K562 (cell line): Measurements from ENCODE around the gene ARHGAP9. TPM values are rescaled to one million over a fixed set of nuclear protein-coding genes. Genes with fewer than 3 reads are reported as not detected.

Source experiments
- ATAC-seq: fragments of 200-7000 bp; cut with Tn5 transposase; 3 replicates; pipeline ENCODE4 v1.9.1; 2020; ENCODE audit warnings: moderate library complexity
- BruUV-seq: library from RNA; stranded (reverse); fragments of 400-500 nt; replicated peaks from 2 replicates; lab custom pipeline; 2021; lab: Mats Ljungman, UMichigan
- CTCF ChIA-PET: fragments of 300-600 bp; formaldehyde crosslinking; extraction: SDS; loops from one replicate; lab custom pipeline; 2021; ENCODE audit warnings: low intra/inter-chr PET ratio; lab: Yijun Ruan, JAX
- POLR2A ChIA-PET: fragments of 300-600, 350-650 bp; sonication (Branson Sonifier 250); formaldehyde crosslinking; extraction: SDS; loops from one replicate; lab custom pipeline; 2021; ENCODE audit warnings: antibody characterized with exemption, inconsistent platforms; lab: Yijun Ruan, JAX
- DNase-seq, 4 experiments: peaks; one replicate each; pipeline versions ENCODE4 v3.0.0 to v3.0.0-alpha.2; 2011 to 2018; ENCODE audit warnings: low spot score in 3 of 4, mixed read lengths in 3 of 4; ENCODE audit errors: extremely low read depth in 1 of 4
- FAIRE-seq: peaks from 2 replicates; lab custom pipeline; 2011; peaks lifted over from hg19 to GRCh38; lab: Jason Lieb, UNC
- H2AFZ ChIP-seq: 2 replicates; pipeline ENCODE4 v1.6.0; 2011; ENCODE audit warnings: low read depth, low read length, control low read depth, inconsistent platforms
- H3K27ac ChIP-seq: fragments of 200-600 bp; 3 replicates; pipeline ENCODE4 v1.8.0; 2011; ENCODE audit warnings: low read depth, mild to moderate bottlenecking, control low read depth, inconsistent platforms, low read length, moderate library complexity, mixed read lengths; ENCODE audit errors: extremely low read depth
- H3K27me3 ChIP-seq, 2 experiments: fragments of 300-600 bp in 1 of 2; 2 replicates in 1 of 2; 3 replicates in 1 of 2; pipeline versions ENCODE4 v1.6.0 to v1.8.0; 2011; ENCODE audit warnings: inconsistent platforms in 2 of 2, low read length in 2 of 2, mild to moderate bottlenecking in 1 of 2, mixed read lengths in 1 of 2, moderate library complexity in 1 of 2; ENCODE audit not compliant: control insufficient read depth in 2 of 2, insufficient read depth in 2 of 2
- H3K36me3 ChIP-seq: fragments of 300-600 bp; 3 replicates; pipeline ENCODE4 v1.8.0; 2011; ENCODE audit warnings: mild to moderate bottlenecking, low read length, inconsistent platforms; ENCODE audit not compliant: control insufficient read depth, insufficient read depth
- H3K4me1 ChIP-seq, 2 experiments: fragments of 200-600 bp in 1 of 2; replicated peaks in 1 of 2; 2 replicates in 1 of 2; 3 replicates in 1 of 2; pipeline versions ENCODE4 v1.5.1 to v1.8.0; 2011; ENCODE audit warnings: inconsistent platforms in 2 of 2, low read length in 2 of 2, mild to moderate bottlenecking in 1 of 2, mixed read lengths in 1 of 2, moderate library complexity in 1 of 2; ENCODE audit not compliant: control insufficient read depth in 2 of 2, insufficient read depth in 2 of 2
- H3K4me2 ChIP-seq: 2 replicates; pipeline ENCODE4 v1.6.1; 2011; ENCODE audit warnings: low read length, control low read depth, inconsistent platforms, mixed read lengths; ENCODE audit not compliant: insufficient read depth
- H3K4me3 ChIP-seq: fragments of 200-600 bp; sonication (generic), shearing (Covaris generic); 2 replicates; pipeline ENCODE4 v1.5.1; 2016; ENCODE audit warnings: control low read depth, inconsistent platforms
- H3K79me2 ChIP-seq: fragments of 200-600 bp; 3 replicates; pipeline ENCODE4 v1.8.0; 2011; ENCODE audit warnings: low read length, inconsistent platforms; ENCODE audit not compliant: control insufficient read depth, insufficient read depth
- H3K9ac ChIP-seq, 2 experiments: 2 replicates each; pipeline versions ENCODE4 v1.6.0 to v1.6.1; 2011; ENCODE audit warnings: low read depth in 2 of 2, low read length in 2 of 2, control low read depth in 1 of 2, inconsistent platforms in 1 of 2, mild to moderate bottlenecking in 1 of 2, mixed read lengths in 1 of 2; ENCODE audit not compliant: insufficient read depth in 1 of 2
- H3K9me1 ChIP-seq: one replicate; pipeline ENCODE4 v1.6.0; 2011; ENCODE audit warnings: inconsistent platforms, mild to moderate bottlenecking, low read length, moderate library complexity; ENCODE audit not compliant: control insufficient read depth, insufficient read depth
- H3K9me3 ChIP-seq: replicated peaks from 2 replicates; pipeline ENCODE4 v1.5.1; 2011; ENCODE audit warnings: low read depth, low read length, inconsistent platforms; ENCODE audit not compliant: control insufficient read depth, insufficient read depth
- H4K20me1 ChIP-seq: replicated peaks from 2 replicates; pipeline ENCODE4 v1.6.1; 2011; ENCODE audit warnings: low read length, inconsistent platforms, mixed read lengths; ENCODE audit not compliant: control insufficient read depth, insufficient read depth
- CBFB ChIP-seq: sonication (generic); formaldehyde crosslinking; IDR thresholded peaks from 2 replicates; pipeline ENCODE4 v1.4.0; 2020; ENCODE audit warnings: mild to moderate bottlenecking, missing genetic modification reagents
- EP400 ChIP-seq: fragments of 450-650 bp; IDR thresholded peaks from 2 replicates; pipeline ENCODE4 v1.6.1; 2017; ENCODE audit warnings: antibody characterized with exemption, mild to moderate bottlenecking, moderate library complexity
- FOXM1 ChIP-seq, 2 experiments: fragments of 450-650 bp in 1 of 2; sonication (generic) in 1 of 2; formaldehyde crosslinking in 1 of 2; IDR thresholded peaks; 2 replicates each; pipeline versions ENCODE4 v1.6.1 to v1.9.0; 2017 to 2022; ENCODE audit warnings: low read depth in 2 of 2, mild to moderate bottlenecking in 2 of 2, missing genetic modification reagents in 1 of 2, moderate library complexity in 1 of 2
- GTF3C2 ChIP-seq: IDR thresholded peaks from 3 replicates; pipeline ENCODE4 v1.6.1; 2011; ENCODE audit warnings: borderline replicate concordance, mild to moderate bottlenecking, moderate library complexity; ENCODE audit not compliant: insufficient read length; ENCODE audit errors: extremely low read depth
- HDAC8 ChIP-seq: fragments of 450-650 bp; IDR thresholded peaks from 2 replicates; pipeline ENCODE4 v1.6.1; 2016; ENCODE audit warnings: mild to moderate bottlenecking, missing genetic modification characterization, moderate library complexity, missing compliant biosample characterization
- HNRNPUL1 ChIP-seq: fragments of 200-400 bp; formaldehyde crosslinking; IDR thresholded peaks from 2 replicates; pipeline ENCODE4 v1.6.1; 2017; ENCODE audit warnings: low read length
- MAX ChIP-seq: sonication (generic); formaldehyde crosslinking; IDR thresholded peaks from 2 replicates; pipeline ENCODE4 v1.9.0; 2022; ENCODE audit warnings: mild to moderate bottlenecking, missing genetic modification reagents
- MITF ChIP-seq: IDR thresholded peaks from 2 replicates; pipeline ENCODE4 v1.6.1; 2014; ENCODE audit warnings: antibody characterized with exemption
- STAT6 ChIP-seq: sonication (generic); formaldehyde crosslinking; IDR thresholded peaks from 2 replicates; pipeline ENCODE4 v1.8.1; 2023; ENCODE audit warnings: mild to moderate bottlenecking, missing genetic modification reagents
- WGBS: fragments of 100-300 bp; shearing (Covaris generic); methylation state at CpG from one replicate; pipeline ENCODE4 v1.1.6; 2016; ENCODE audit warnings: low coverage, mixed read lengths; ENCODE audit not compliant: insufficient coverage; ENCODE audit errors: missing lambda C conversion rate; 5-methylcytosine and 5-hydroxymethylcytosine counted together
- in situ Hi-C: fragments of 300-500 bp; cut with MboI; formaldehyde crosslinking; loops from 4 replicates; pipeline ENCODE4 v1.15.0; 2018; ENCODE audit warnings: inconsistent platforms, mixed read lengths
- intact Hi-C: fragments of 100-400 bp; cut with micrococcal nuclease; formaldehyde crosslinking; loops from 2 replicates; pipeline ENCODE4 v1.14.2; 2022
- polyA plus RNA-seq, 8 experiments: library from polyadenylated mRNA; depleted of rRNA in 4 of 8; stranded (reverse) in 5 of 8; unstranded in 3 of 8; fragments of >200 nt; fragmentation: Nextera tagmentation in 2 of 8; fragmentation: Illumina TruSeq in 1 of 8; extraction: Ambion mirVana in 2 of 8; extraction: Trizol in 1 of 8; gene quantifications; 2 replicates each; pipeline versions ENCODE4 v1.2.1 to v1.2.3, GENCODE V29; 2011 to 2014; ENCODE audit warnings: inconsistent platforms in 1 of 8, missing spikeins in 1 of 8
- total RNA-seq, 7 experiments: library from RNA; depleted of rRNA in 6 of 7; stranded (reverse); fragments of >200 nt in 6 of 7; fragmentation: Illumina TruSeq in 2 of 7; extraction: Trizol in 2 of 7; gene quantifications; 2 replicates each; pipeline versions ENCODE4 v1.2.1 to v1.2.3, GENCODE V29; 2011 to 2021; ENCODE audit warnings: low replicate concordance in 1 of 7
- TF ChIP-seq, protein P1 (sequence below): sonication (generic); formaldehyde crosslinking; IDR thresholded peaks from 2 replicates; pipeline ENCODE4 v1.4.0; 2020; ENCODE audit warnings: mild to moderate bottlenecking, missing genetic modification reagents

ARHGAP9 gene
- total and polyA plus RNA-seq, 9 of the 15 experiments (the other 6 are each of a cell fraction or from before 2014, with no cell fraction given) = 1.5 to 10.2 (median 5.1) TPM

DNA sequence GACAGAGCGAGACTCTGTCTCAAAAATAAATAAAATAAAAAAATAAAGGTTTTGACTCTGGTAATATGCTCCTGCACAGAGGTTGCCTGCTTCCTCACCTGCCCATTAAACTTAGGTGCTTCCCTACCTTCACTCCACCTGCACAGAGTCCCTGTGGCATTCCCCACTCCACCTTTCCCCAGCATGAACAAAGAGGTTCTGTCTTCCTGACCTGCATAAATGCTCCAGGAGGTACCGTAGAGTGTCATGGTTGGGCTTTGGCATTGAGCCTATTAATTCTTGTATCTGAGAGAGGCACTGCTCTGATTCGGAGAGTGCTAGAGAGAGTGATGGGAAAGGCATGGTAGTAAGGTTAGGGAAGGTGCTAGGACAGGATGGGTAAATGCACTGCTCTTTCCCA lies 6.3 kb downstream of the ARHGAP9 start:
- no peak overlapping the region for H3K27ac ChIP-seq
- H2AFZ ChIP-seq = no peak overlapping the region
- ChIA-PET CTCF (no interaction called here), POLR2A (interaction anchor here (0.7 to 1.6 kb wide), 3 partner anchors 8 to 15 kb away, joined by 3 to 7 read pairs (median 5); no protein-coding TSS in a partner anchor)
- no peaks in the 10 kb centered on the region for H3K9me1 ChIP-seq
- no peaks in the 10 kb centered on the region for H3K36me3 ChIP-seq
- TF ChIP-seq EP400 (no peak), FOXM1 (IDR thresholded peaks at IDR 0.05; ENCODE audit: low read depth) (no peak), FOXM1 (CRISPR knock-in tag; IDR thresholded peaks at IDR 0.05; ENCODE audit: low read depth) (no peak), HNRNPUL1 (no peak), MAX (CRISPR knock-in tag) (no peak), CBFB (CRISPR knock-in tag) (no peak), MITF (no peak), HDAC8 (no peak), STAT6 (CRISPR knock-in tag) (no peak), GTF3C2 (no peak)
- TF ChIP-seq, protein P1, sequence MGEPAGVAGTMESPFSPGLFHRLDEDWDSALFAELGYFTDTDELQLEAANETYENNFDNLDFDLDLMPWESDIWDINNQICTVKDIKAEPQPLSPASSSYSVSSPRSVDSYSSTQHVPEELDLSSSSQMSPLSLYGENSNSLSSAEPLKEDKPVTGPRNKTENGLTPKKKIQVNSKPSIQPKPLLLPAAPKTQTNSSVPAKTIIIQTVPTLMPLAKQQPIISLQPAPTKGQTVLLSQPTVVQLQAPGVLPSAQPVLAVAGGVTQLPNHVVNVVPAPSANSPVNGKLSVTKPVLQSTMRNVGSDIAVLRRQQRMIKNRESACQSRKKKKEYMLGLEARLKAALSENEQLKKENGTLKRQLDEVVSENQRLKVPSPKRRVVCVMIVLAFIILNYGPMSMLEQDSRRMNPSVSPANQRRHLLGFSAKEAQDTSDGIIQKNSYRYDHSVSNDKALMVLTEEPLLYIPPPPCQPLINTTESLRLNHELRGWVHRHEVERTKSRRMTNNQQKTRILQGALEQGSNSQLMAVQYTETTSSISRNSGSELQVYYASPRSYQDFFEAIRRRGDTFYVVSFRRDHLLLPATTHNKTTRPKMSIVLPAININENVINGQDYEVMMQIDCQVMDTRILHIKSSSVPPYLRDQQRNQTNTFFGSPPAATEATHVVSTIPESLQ = no peak
- ATAC-seq (no peak), FAIRE-seq (no peak), DNase-seq (no peak)
- peaks cover 6 to 27% of the 10 kb centered on the region in 2 experiments; a peak in 4 of 5 replicates for H3K27me3 ChIP-seq
- H3K9ac ChIP-seq = no peak overlapping the region
- H4K20me1 ChIP-seq = no peaks in the 10 kb centered on the region
- no TSS peak for BruUV-seq
- in situ Hi-C loops (no loop called here), intact Hi-C loops (no loop called here)
- H3K9me3 ChIP-seq = no peaks in the 10 kb centered on the region
- no peak overlapping the region for H3K4me3 ChIP-seq
- peaks cover 36 to 48% of the 10 kb centered on the region in 2 experiments for H3K4me1 ChIP-seq
- no peaks in the 10 kb centered on the region for H3K79me2 ChIP-seq
- H3K4me2 ChIP-seq = no peak overlapping the region
- WGBS = 39% methylated on average over 3 of the region's 3 CpGs
